ENCODE results near the gene APIP.

Gene APIP

GRCh38 chr11:34877375-34877975 lies 38.7 kb downstream of the APIP start:
- H3K27me3 ChIP-seq (ENCODE audit: low read depth, low read length), result no peaks in the 10 kb centered on the region
- H3K36me3 ChIP-seq (ENCODE audit: control insufficient read depth in 1 of 2, insufficient read depth in 2 of 2, low read length in 2 of 2), result peaks cover 0 to 9% of the 10 kb centered on the region in 2 donors
- H3K9me3 ChIP-seq (ENCODE audit: control insufficient read depth in 1 of 2, low read length in 2 of 2), result no peaks in the 10 kb centered on the region
- H3K4me1 ChIP-seq (ENCODE audit: control insufficient read depth in 1 of 2, insufficient read depth in 2 of 2, low read length in 2 of 2), result no peaks in the 10 kb centered on the region
- no peak overlapping the region for H3K27ac ChIP-seq (ENCODE audit: low read length)
- no peak overlapping the region for H3K4me3 ChIP-seq (ENCODE audit: low read depth in 1 of 2, low read length in 2 of 2)

DNA sequence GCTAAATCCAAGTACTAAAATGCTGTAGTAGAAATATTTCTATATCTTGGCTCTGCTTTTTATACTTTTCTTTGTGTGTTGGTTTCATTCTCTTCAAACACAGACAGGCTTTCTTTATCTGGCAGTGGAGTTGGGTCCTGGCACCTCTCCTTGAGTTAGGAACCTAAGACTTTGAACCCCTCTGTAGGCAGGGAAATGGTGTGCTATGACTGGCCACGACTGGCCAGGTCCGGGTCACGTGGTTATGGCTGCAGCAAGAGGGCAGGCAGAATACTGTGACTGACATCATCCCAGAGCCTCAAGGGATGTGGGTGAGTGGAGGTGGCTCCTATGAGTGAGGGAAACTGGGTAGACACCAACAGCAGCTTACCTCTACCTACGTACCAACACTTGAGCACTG lies 42.0 kb downstream of the APIP start:
- Histone ChIP-seq H3K36me3 (ENCODE audit: control insufficient read depth in 1 of 2, insufficient read depth in 2 of 2, low read length in 2 of 2) (no peaks in the 10 kb centered on the region), H3K4me3 (ENCODE audit: low read depth in 1 of 2, low read length in 2 of 2) (no peak overlapping the region), H3K9me3 (ENCODE audit: control insufficient read depth in 1 of 2, low read length in 2 of 2) (no peaks in the 10 kb centered on the region), H3K27ac (ENCODE audit: low read length) (no peak overlapping the region), H3K4me1 (ENCODE audit: control insufficient read depth in 1 of 2, insufficient read depth in 2 of 2, low read length in 2 of 2) (no peaks in the 10 kb centered on the region), H3K27me3 (ENCODE audit: low read depth, low read length) (no peaks in the 10 kb centered on the region)

- Histone ChIP-seq H3K9me3 (ENCODE audit: control insufficient read depth in 1 of 2, low read length in 2 of 2) (no peaks in the 10 kb centered on the region), H3K4me3 (ENCODE audit: low read depth in 1 of 2, low read length in 2 of 2) (no peak overlapping the region), H3K36me3 (ENCODE audit: control insufficient read depth in 1 of 2, insufficient read depth in 2 of 2, low read length in 2 of 2) (no peaks in the 10 kb centered on the region), H3K4me1 (ENCODE audit: control insufficient read depth in 1 of 2, insufficient read depth in 2 of 2, low read length in 2 of 2) (no peaks in the 10 kb centered on the region), H3K27ac (ENCODE audit: low read length) (no peak overlapping the region), H3K27me3 (ENCODE audit: low read depth, low read length) (no peaks in the 10 kb centered on the region)
Observed at GRCh38 chr11:34870548-34871196, 45.5 kb downstream of the APIP start.

- no peaks in the 10 kb centered on the region for H3K9me3 ChIP-seq (ENCODE audit: control insufficient read depth in 1 of 2, low read length in 2 of 2)
- no peaks in the 10 kb centered on the region for H3K27me3 ChIP-seq (ENCODE audit: low read depth, low read length)
- H3K36me3 ChIP-seq (ENCODE audit: control insufficient read depth in 1 of 2, insufficient read depth in 2 of 2, low read length in 2 of 2), result no peaks in the 10 kb centered on the region
Observed at GRCh38 chr11:34869425-34869824, 46.8 kb downstream of the APIP start.

DNA sequence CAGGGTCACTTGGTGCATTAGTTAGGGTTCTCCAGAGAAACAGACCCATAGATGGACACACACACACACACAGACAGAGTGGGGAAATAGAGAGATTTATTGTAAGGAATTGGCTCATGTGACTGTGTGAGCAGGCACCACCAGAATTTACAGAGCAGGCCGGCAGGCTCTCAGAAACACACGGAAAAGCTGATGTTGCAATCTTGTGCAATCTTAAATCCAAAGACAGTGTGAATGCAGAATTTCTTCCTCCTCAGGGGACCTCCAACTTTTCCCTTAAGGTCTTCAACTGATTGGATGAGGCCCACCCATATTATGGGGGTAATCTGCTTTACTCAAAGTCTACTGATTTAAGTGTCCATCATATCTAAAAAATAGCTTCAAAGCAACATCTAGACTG lies 49.8 kb downstream of the APIP start:
- H3K9me3 ChIP-seq (ENCODE audit: control insufficient read depth in 1 of 2, low read length in 2 of 2), result no peaks in the 10 kb centered on the region
- H3K36me3 ChIP-seq (ENCODE audit: control insufficient read depth in 1 of 2, insufficient read depth in 2 of 2, low read length in 2 of 2), result no peaks in the 10 kb centered on the region
- no peaks in the 10 kb centered on the region for H3K4me1 ChIP-seq (ENCODE audit: control insufficient read depth in 1 of 2, insufficient read depth in 2 of 2, low read length in 2 of 2)
- no peaks in the 10 kb centered on the region for H3K27me3 ChIP-seq (ENCODE audit: low read depth, low read length)
- H3K4me3 ChIP-seq (ENCODE audit: low read depth in 1 of 2, low read length in 2 of 2), result no peak overlapping the region
- H3K27ac ChIP-seq (ENCODE audit: low read length), result no peak overlapping the region

More at GRCh38 chr11:34869425-34869824, 46.8 kb downstream of the APIP start:
- Histone ChIP-seq H3K27ac (ENCODE audit: low read length) (no peak overlapping the region), H3K4me3 (ENCODE audit: low read depth in 1 of 2, low read length in 2 of 2) (no peak overlapping the region), H3K4me1 (ENCODE audit: control insufficient read depth in 1 of 2, insufficient read depth in 2 of 2, low read length in 2 of 2) (no peaks in the 10 kb centered on the region)

- Histone ChIP-seq H3K9me3 (ENCODE audit: control insufficient read depth in 1 of 2, low read length in 2 of 2) (no peaks in the 10 kb centered on the region), H3K4me1 (ENCODE audit: control insufficient read depth in 1 of 2, insufficient read depth in 2 of 2, low read length in 2 of 2) (peaks cover 0 to under 1% of the 10 kb centered on the region in 2 donors), H3K27me3 (ENCODE audit: low read depth, low read length) (no peaks in the 10 kb centered on the region), H3K4me3 (ENCODE audit: low read depth in 1 of 2, low read length in 2 of 2) (no peak overlapping the region), H3K27ac (ENCODE audit: low read length) (no peak overlapping the region), H3K36me3 (ENCODE audit: control insufficient read depth in 1 of 2, insufficient read depth in 2 of 2, low read length in 2 of 2) (no peaks in the 10 kb centered on the region)
Observed at GRCh38 chr11:34865261-34865660, 50.9 kb downstream of the APIP start.

DNA sequence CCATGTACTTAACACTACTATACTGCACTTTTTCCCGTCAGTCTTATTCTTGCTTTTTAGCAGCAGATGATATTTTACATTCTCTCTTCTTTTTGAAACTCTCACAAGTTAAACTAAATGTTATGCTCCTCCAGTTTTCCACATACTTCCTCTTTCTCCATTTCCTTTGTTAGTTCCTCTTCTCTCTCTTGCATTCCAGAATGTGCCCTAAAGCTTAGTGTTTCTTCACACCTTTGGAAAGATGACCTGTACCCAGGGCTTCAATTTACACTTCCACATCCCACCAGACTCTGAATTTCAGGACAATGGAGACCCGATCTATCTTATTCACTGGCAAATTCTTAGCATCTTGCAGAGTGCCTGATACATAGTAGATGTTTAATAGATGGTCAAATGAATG lies 51.8 kb downstream of the APIP start:
- Histone ChIP-seq H3K36me3 (ENCODE audit: control insufficient read depth in 1 of 2, insufficient read depth in 2 of 2, low read length in 2 of 2) (no peaks in the 10 kb centered on the region), H3K4me1 (ENCODE audit: control insufficient read depth in 1 of 2, insufficient read depth in 2 of 2, low read length in 2 of 2) (peaks cover 0 to 7% of the 10 kb centered on the region in 2 donors), H3K27ac (ENCODE audit: low read length) (no peak overlapping the region), H3K9me3 (ENCODE audit: control insufficient read depth in 1 of 2, low read length in 2 of 2) (no peaks in the 10 kb centered on the region), H3K4me3 (ENCODE audit: low read depth in 1 of 2, low read length in 2 of 2) (no peak overlapping the region), H3K27me3 (ENCODE audit: low read depth, low read length) (no peaks in the 10 kb centered on the region)

DNA sequence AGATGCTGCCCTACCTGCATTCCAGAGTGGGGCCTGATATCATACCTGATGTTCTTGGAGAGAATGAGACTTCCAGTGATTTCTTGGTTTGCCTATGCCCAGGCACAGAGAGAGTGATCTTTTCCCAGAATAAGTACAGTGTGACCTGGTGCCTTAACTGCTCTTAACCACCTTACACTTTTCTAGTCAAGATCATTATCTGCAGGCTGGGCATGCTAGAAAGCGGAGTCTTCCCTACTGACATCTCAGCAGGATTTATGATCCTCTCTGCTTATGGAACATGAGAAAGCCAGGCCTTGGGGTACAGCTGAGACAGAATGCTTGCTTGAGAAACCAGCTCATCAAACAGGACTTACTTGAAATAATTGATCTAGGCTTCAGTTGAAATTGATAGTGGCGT lies 53.1 kb downstream of the APIP start:
- no peak overlapping the region for H3K4me3 ChIP-seq (ENCODE audit: low read depth in 1 of 2, low read length in 2 of 2)
- no peaks in the 10 kb centered on the region for H3K27me3 ChIP-seq (ENCODE audit: low read depth, low read length)
- H3K4me1 ChIP-seq (ENCODE audit: control insufficient read depth in 1 of 2, insufficient read depth in 2 of 2, low read length in 2 of 2), result peaks cover 0 to 13% of the 10 kb centered on the region in 2 donors
- no peaks in the 10 kb centered on the region for H3K9me3 ChIP-seq (ENCODE audit: control insufficient read depth in 1 of 2, low read length in 2 of 2)
- no peaks in the 10 kb centered on the region for H3K36me3 ChIP-seq (ENCODE audit: control insufficient read depth in 1 of 2, insufficient read depth in 2 of 2, low read length in 2 of 2)
- H3K27ac ChIP-seq (ENCODE audit: low read length), result no peak overlapping the region

- Histone ChIP-seq H3K36me3 (ENCODE audit: control insufficient read depth in 1 of 2, insufficient read depth in 2 of 2, low read length in 2 of 2) (no peaks in the 10 kb centered on the region), H3K27me3 (ENCODE audit: low read depth, low read length) (no peaks in the 10 kb centered on the region), H3K4me1 (ENCODE audit: control insufficient read depth in 1 of 2, insufficient read depth in 2 of 2, low read length in 2 of 2) (peaks cover 0 to 13% of the 10 kb centered on the region in 2 donors), H3K4me3 (ENCODE audit: low read depth in 1 of 2, low read length in 2 of 2) (no peak overlapping the region), H3K9me3 (ENCODE audit: control insufficient read depth in 1 of 2, low read length in 2 of 2) (no peaks in the 10 kb centered on the region), H3K27ac (ENCODE audit: low read length) (no peak overlapping the region)
Observed at GRCh38 chr11:34860518-34860917, 55.7 kb downstream of the APIP start.

DNA sequence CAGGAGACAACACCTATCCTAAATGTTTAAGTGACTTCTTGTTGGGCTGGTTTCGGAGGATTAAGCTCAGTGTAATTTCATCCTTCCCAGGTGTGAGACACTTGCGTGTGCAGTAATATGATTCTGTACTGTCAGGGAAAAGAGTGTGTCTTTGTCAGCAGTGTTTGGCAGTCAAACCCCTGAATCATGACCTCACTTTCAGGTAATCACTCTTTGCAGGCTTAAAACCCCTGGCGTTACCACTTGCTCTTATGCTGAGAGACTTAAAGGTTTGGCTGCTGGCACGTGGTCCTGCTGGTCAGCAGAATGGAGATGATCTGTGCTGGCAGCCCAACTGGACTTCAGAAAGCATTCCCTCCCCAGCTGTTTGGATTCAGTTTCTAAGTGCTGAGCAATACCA lies 56.1 kb downstream of the APIP start:
- Histone ChIP-seq H3K27me3 (ENCODE audit: low read depth, low read length) (no peaks in the 10 kb centered on the region), H3K4me1 (ENCODE audit: control insufficient read depth in 1 of 2, insufficient read depth in 2 of 2, low read length in 2 of 2) (peaks cover 0 to 13% of the 10 kb centered on the region in 2 donors), H3K27ac (ENCODE audit: low read length) (no peak overlapping the region), H3K36me3 (ENCODE audit: control insufficient read depth in 1 of 2, insufficient read depth in 2 of 2, low read length in 2 of 2) (no peaks in the 10 kb centered on the region), H3K4me3 (ENCODE audit: low read depth in 1 of 2, low read length in 2 of 2) (no peak overlapping the region), H3K9me3 (ENCODE audit: control insufficient read depth in 1 of 2, low read length in 2 of 2) (no peaks in the 10 kb centered on the region)

GRCh38 chr11:34859496-34859895 lies 56.7 kb downstream of the APIP start:
- Histone ChIP-seq H3K4me3 (ENCODE audit: low read depth in 1 of 2, low read length in 2 of 2) (no peak overlapping the region), H3K36me3 (ENCODE audit: control insufficient read depth in 1 of 2, insufficient read depth in 2 of 2, low read length in 2 of 2) (no peaks in the 10 kb centered on the region), H3K9me3 (ENCODE audit: control insufficient read depth in 1 of 2, low read length in 2 of 2) (no peaks in the 10 kb centered on the region), H3K27ac (ENCODE audit: low read length) (no peak overlapping the region), H3K27me3 (ENCODE audit: low read depth, low read length) (no peaks in the 10 kb centered on the region), H3K4me1 (ENCODE audit: control insufficient read depth in 1 of 2, insufficient read depth in 2 of 2, low read length in 2 of 2) (peaks cover 0 to 13% of the 10 kb centered on the region in 2 donors)

DNA sequence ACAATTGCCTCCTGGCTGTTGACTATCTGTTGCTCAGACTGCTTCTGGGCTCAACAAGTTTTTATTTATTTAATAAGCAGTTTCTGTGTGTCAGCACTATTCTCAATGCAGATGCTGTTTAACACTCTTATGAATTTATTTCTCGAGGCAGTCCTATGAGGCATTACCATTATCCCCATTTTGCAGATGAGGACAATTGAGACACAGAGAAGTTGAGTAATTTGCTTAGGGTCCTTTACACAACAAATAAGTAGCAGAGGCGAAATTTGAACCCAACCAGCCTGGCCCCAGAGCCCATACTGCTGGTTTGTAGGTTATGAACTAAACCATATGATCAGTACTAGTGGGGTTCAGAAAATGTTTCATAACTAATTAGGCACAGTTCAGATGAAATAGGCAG lies 58.7 kb downstream of the APIP start:
- H3K4me3 ChIP-seq (ENCODE audit: low read depth in 1 of 2, low read length in 2 of 2), result no peak overlapping the region
- no peak overlapping the region for H3K27ac ChIP-seq (ENCODE audit: low read length)
- no peaks in the 10 kb centered on the region for H3K27me3 ChIP-seq (ENCODE audit: low read depth, low read length)
- H3K9me3 ChIP-seq (ENCODE audit: control insufficient read depth in 1 of 2, low read length in 2 of 2), result no peaks in the 10 kb centered on the region
- no peaks in the 10 kb centered on the region for H3K36me3 ChIP-seq (ENCODE audit: control insufficient read depth in 1 of 2, insufficient read depth in 2 of 2, low read length in 2 of 2)
- H3K4me1 ChIP-seq (ENCODE audit: control insufficient read depth in 1 of 2, insufficient read depth in 2 of 2, low read length in 2 of 2), result peaks cover 0 to 13% of the 10 kb centered on the region in 2 donors
